ENCODE measurements around the gene ZNF652. TPM values are rescaled to one million over a fixed set of nuclear protein-coding genes. Genes with fewer than 3 reads are reported as not detected.

Gene ZNF652
- total RNA-seq, 2 donors from 2014 or later, result 24.6 to 25.4 TPM

DNA sequence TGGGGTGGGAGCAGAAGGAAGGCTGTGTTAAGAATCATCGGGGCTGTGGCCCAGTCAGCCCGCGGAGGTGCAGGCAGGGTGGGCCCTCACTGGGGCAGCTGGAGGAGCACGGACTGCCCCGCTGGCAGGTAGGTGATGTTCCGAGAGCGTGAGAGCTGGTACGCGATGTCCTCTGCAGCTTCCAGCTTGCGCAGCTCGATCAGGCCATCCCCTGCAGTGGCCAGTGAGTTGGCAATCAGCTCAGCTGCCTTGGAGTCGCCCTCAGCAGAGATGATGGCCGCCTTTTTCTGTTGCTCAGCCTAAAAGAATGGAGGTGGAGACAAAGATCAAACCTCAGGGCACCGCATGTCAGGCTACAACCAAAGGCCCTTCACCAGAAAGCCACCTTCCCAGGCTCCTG lies 42.9 kb upstream of the ZNF652 start:
- TF ChIP-seq, protein P1, sequence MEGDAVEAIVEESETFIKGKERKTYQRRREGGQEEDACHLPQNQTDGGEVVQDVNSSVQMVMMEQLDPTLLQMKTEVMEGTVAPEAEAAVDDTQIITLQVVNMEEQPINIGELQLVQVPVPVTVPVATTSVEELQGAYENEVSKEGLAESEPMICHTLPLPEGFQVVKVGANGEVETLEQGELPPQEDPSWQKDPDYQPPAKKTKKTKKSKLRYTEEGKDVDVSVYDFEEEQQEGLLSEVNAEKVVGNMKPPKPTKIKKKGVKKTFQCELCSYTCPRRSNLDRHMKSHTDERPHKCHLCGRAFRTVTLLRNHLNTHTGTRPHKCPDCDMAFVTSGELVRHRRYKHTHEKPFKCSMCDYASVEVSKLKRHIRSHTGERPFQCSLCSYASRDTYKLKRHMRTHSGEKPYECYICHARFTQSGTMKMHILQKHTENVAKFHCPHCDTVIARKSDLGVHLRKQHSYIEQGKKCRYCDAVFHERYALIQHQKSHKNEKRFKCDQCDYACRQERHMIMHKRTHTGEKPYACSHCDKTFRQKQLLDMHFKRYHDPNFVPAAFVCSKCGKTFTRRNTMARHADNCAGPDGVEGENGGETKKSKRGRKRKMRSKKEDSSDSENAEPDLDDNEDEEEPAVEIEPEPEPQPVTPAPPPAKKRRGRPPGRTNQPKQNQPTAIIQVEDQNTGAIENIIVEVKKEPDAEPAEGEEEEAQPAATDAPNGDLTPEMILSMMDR (IDR thresholded peaks at IDR 0.05), result no peak
- no peak for DNase-seq (ENCODE audit: low spot score)
- Histone ChIP-seq H3K4me1 (peaks cover 0 to 5% of the 10 kb centered on the region in 2 donors), H3K27me3 (no peaks in the 10 kb centered on the region), H3K9me3 (no peaks in the 10 kb centered on the region), H3K36me3 (peaks cover 65% of the 10 kb centered on the region), H3K27ac (no peak overlapping the region), H3K4me3 (no peak overlapping the region)

DNA sequence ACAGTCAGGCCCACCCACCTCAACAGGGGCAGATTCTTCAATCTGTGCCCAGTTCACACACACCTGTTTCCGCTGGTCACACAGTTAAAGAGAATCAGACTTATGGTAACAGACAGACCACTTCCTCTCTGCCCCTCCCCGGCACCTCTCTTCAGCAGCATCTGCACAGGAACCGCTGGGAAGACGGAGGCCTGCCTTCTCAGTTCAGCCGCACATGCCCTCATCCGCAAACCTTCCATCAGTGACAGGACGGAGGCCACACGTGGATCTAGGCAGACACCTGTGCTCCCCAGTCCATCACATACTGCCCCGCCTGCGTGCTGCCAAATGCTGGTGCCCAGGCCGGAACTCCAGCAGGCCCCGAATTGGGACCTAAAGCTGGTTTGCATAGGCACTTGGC lies 42.3 kb upstream of the ZNF652 start:
- DNase-seq (ENCODE audit: low spot score), result no peak
- Histone ChIP-seq H3K4me1 (peaks cover 0 to 5% of the 10 kb centered on the region in 2 donors), H3K27me3 (no peaks in the 10 kb centered on the region), H3K9me3 (no peaks in the 10 kb centered on the region), H3K4me3 (no peak overlapping the region), H3K36me3 (peaks cover 59% of the 10 kb centered on the region), H3K27ac (no peak overlapping the region)
- TF ChIP-seq, protein P1 (IDR thresholded peaks at IDR 0.05), result no peak

DNA sequence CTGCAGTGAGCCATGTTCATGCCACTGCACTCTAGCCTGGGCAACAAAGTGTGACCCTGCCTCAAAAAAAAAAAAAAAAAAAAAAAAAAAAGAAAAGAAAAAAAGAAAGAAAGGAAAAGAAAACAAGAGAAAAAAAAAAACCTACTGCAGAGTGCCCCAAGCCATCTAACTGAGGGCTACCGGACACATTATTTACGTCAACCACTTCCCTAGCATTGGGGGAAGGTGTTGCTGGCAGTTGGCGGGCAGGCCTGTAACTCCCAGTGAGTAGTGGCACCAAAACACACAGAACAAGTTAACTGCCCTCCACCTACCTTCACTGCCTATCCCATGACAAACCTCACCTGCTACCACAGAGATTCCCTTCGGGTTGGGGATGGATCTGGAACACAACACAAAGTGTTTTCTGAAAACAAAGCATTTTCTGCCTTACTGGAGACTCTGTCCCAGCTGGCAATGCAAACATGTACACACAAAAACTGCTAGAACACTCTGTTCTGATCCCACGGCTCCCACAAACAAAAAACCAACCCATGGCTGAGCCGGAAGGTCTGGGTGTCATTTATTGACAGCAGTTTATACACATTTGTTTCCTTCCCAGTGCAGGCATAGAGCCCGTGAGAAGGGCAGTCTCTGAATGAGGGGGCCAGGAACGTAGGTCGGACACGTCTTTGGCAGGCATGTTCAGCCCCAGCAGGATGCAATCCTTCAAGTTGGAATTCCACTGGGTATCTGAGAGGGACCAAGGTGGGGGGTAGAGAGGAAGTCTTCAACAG lies 41.7 kb upstream of the ZNF652 start:
- H3K27ac ChIP-seq, result no peak overlapping the region
- no peaks in the 10 kb centered on the region for H3K27me3 ChIP-seq
- no peak for DNase-seq (ENCODE audit: low spot score)
- no peaks in the 10 kb centered on the region for H3K9me3 ChIP-seq
- H3K4me3 ChIP-seq, result no peak overlapping the region
- H3K4me1 ChIP-seq, result peaks cover 0 to 5% of the 10 kb centered on the region in 2 donors
- TF ChIP-seq, protein P1 (IDR thresholded peaks at IDR 0.05), result no peak
- H3K36me3 ChIP-seq, result peaks cover 53% of the 10 kb centered on the region

DNA sequence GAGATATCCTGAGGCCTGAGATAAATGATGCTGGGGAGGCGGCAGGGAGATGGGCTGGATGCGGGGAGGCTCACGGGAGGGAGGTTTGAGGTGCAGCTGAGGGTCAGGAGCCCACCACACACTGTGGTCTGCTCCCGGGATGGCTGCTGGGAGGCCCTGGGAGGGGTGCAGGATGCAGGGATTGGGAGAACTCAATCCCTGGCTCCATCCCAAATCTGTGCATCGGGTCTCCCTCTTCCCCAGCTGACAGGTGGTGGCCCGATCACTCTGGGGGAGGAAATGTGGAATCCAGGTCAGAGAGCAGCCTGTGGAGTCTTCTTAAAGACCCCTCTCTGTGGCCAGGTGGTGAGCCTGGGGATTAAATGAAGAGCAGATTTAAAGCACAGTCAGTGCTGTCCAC lies 40.7 kb upstream of the ZNF652 start:
- H3K36me3 ChIP-seq, result peaks cover 43% of the 10 kb centered on the region
- DNase-seq (ENCODE audit: low spot score), result no peak
- no peaks in the 10 kb centered on the region for H3K4me1 ChIP-seq
- no peak overlapping the region for H3K4me3 ChIP-seq
- TF ChIP-seq, protein P1 (IDR thresholded peaks at IDR 0.05), result no peak
- no peaks in the 10 kb centered on the region for H3K9me3 ChIP-seq
- no peak overlapping the region for H3K27ac ChIP-seq
- no peaks in the 10 kb centered on the region for H3K27me3 ChIP-seq

DNA sequence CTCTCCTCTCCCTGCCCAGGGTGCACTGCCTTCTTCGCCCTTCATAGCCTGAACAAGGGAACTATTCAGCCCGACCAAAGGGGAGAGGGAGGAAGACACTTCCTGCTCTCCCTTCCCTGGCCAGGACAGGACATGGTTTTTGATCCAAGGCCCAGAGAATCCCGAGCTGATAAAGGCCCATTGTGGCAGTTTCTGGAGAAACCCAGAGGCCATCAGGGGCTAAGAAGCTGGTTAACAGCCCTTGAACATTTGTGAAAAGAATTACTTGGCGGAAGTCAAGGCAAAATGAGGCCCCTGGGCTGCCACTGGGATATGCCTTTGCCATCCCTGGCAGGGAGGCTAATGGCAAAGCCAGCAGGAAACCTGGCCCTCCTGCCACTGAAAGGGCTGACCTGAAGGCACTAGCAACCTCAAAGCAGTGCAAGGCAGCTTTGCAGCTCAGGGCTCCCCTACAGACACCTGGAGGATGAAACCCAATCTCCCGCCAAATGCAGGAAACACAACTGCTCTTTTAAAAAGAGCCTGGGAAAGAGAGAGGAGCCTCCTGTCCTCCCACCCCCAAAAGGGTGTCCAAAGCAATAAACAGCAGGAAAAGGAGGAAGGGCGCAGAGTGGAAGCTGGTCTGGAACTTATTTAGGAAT lies 40.0 kb upstream of the ZNF652 start:
- Histone ChIP-seq H3K27ac (no peak overlapping the region), H3K4me1 (no peaks in the 10 kb centered on the region), H3K4me3 (no peak overlapping the region), H3K9me3 (no peaks in the 10 kb centered on the region), H3K27me3 (no peaks in the 10 kb centered on the region), H3K36me3 (peaks cover 36% of the 10 kb centered on the region)
- TF ChIP-seq, protein P1 (IDR thresholded peaks at IDR 0.05), result no peak
- DNase-seq (ENCODE audit: low spot score), result no peak

All from right atrium auricular region (tissue), 2 donors.